Muscle layer of duodenum (tissue), 2 donors: ENCODE data around the gene SDF2L1.
"Not testable (repeated sequence)": the region's sequence is repeated elsewhere in the genome, so short reads cannot be mapped to it uniquely, and the experiment has no call there.

Experiments
- H3K27ac ChIP-seq: one replicate; pipeline ENCODE4 v1.7.0; 2013; ENCODE audit warnings: mild to moderate bottlenecking, low read length
- H3K27me3 ChIP-seq: one replicate; pipeline ENCODE4 v1.7.0; 2013; ENCODE audit warnings: low read depth, mild to moderate bottlenecking, control low read depth, low read length
- H3K36me3 ChIP-seq, 2 donors: one replicate each; pipeline ENCODE4 v1.7.0; 2013; ENCODE audit warnings: low read length in 2 of 2, control low read depth in 1 of 2, mild to moderate bottlenecking in 1 of 2; ENCODE audit not compliant: insufficient read depth in 2 of 2, control insufficient read depth in 1 of 2
- H3K4me1 ChIP-seq, 2 donors: one replicate each; pipeline ENCODE4 v1.7.0; 2013; ENCODE audit warnings: low read length in 2 of 2, mild to moderate bottlenecking in 2 of 2, control low read depth in 1 of 2, moderate library complexity in 1 of 2; ENCODE audit not compliant: insufficient read depth in 2 of 2, control insufficient read depth in 1 of 2
- H3K4me3 ChIP-seq, 2 donors: one replicate each; pipeline ENCODE4 v1.7.0; 2013; ENCODE audit warnings: low read length in 2 of 2, low read depth in 1 of 2, mild to moderate bottlenecking in 1 of 2
- H3K9me3 ChIP-seq, 2 donors: one replicate each; pipeline ENCODE4 v1.7.0; 2013; ENCODE audit warnings: low read length in 2 of 2, control low read depth in 1 of 2, mild to moderate bottlenecking in 1 of 2; ENCODE audit not compliant: control insufficient read depth in 1 of 2
- donor health status: healthy.

SDF2L1 gene

GRCh38 chr22:21684492-21685163, 42.5 kb downstream of the SDF2L1 start:
- H3K36me3 ChIP-seq = peaks cover 22 to 77% of the 10 kb centered on the region in 2 donors
- no peaks in the 10 kb centered on the region for H3K9me3 ChIP-seq
- no peak overlapping the region for H3K27ac ChIP-seq
- H3K4me3 ChIP-seq = no peak overlapping the region
- H3K4me1 ChIP-seq = no peaks in the 10 kb centered on the region
- no peaks in the 10 kb centered on the region for H3K27me3 ChIP-seq

GRCh38 chr22:21685164-21685513, 43.0 kb downstream of the SDF2L1 start:
- no peaks in the 10 kb centered on the region for H3K9me3 ChIP-seq
- no peaks in the 10 kb centered on the region for H3K4me1 ChIP-seq
- no peak overlapping the region for H3K27ac ChIP-seq
- peaks cover 22 to 80% of the 10 kb centered on the region in 2 donors for H3K36me3 ChIP-seq
- H3K27me3 ChIP-seq = no peaks in the 10 kb centered on the region
- no peak overlapping the region for H3K4me3 ChIP-seq

- Histone ChIP-seq H3K9me3 (no peaks in the 10 kb centered on the region), H3K4me3 (no peak overlapping the region), H3K27me3 (no peaks in the 10 kb centered on the region), H3K36me3 (peaks cover 22 to 76% of the 10 kb centered on the region in 2 donors), H3K4me1 (no peaks in the 10 kb centered on the region), H3K27ac (no peak overlapping the region)
These were observed 44.1 kb downstream of the SDF2L1 start for GRCh38 chr22:21686193-21686608.

DNA sequence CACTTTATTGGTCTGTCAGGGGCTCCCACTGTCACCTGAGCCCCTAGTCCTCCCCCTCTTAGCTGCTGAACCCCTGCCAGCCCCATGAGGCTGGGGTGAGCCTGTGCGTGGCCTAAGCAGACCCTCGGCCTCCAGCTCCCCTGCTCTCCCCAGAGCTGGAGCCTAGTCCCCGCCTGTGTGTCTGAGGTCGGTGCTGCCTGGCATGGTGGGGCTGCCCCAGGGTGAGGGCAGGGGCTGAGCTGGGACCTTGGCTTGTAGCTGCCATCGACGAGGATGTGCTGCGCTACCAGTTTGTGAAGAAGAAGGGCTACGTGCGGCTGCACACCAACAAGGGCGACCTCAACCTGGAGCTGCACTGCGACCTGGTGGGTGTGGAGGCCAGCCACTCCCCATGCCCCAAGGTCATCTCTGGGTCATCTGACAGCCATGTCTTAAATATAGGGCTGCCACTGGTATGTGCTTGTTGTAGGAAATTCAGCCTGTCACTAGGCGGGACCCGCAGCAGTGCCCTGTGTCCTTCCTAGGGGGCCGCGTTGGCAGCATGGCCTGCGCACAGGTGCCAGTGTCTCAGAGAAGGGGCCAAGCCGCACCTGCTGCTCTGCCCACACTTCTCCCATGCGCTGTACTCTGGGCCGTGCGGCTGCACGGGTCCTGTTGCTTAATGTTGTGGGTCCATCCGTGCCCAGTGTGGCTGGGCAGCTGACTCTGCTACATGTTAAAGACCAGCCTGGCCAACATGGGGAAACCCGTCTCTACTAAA, 44.7 kb downstream of the SDF2L1 start:
- no peaks in the 10 kb centered on the region for H3K9me3 ChIP-seq
- H3K36me3 ChIP-seq = peaks cover 22 to 74% of the 10 kb centered on the region in 2 donors
- H3K27ac ChIP-seq = no peak overlapping the region
- H3K4me1 ChIP-seq = no peaks in the 10 kb centered on the region
- H3K27me3 ChIP-seq = no peaks in the 10 kb centered on the region
- no peak overlapping the region for H3K4me3 ChIP-seq

DNA sequence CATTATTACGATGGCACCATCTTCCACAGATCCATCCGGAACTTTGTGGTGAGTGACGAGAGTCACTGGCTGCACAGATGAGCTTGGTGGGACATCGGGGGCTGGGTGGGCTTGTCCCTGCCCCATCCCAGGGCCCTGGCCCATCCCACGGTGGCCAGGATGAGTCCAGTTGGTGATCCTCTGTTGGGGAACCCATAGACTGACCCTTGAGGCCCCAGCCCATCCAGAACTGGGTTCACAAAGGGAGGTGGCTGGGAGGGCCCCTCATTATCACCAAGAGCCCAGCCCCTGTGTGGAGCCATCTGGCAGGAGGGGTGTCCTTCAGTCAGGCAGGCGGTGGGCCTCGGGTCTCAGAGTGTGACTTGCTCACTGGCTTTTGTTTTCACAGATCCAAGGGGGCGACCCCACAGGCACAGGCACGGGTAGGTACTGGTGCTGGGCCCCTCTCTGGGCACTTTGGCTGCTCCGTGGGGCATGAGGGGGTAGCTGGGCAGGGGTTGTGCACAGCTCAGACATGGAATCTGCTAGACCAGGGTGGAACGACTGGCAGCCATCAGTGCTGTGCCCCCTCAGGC, 45.7 kb downstream of the SDF2L1 start:
- H3K9me3 ChIP-seq = no peaks in the 10 kb centered on the region
- H3K36me3 ChIP-seq = peaks cover 14 to 66% of the 10 kb centered on the region in 2 donors
- H3K27ac ChIP-seq = no peak overlapping the region
- H3K27me3 ChIP-seq = no peaks in the 10 kb centered on the region
- H3K4me3 ChIP-seq = no peak overlapping the region
- no peaks in the 10 kb centered on the region for H3K4me1 ChIP-seq

DNA sequence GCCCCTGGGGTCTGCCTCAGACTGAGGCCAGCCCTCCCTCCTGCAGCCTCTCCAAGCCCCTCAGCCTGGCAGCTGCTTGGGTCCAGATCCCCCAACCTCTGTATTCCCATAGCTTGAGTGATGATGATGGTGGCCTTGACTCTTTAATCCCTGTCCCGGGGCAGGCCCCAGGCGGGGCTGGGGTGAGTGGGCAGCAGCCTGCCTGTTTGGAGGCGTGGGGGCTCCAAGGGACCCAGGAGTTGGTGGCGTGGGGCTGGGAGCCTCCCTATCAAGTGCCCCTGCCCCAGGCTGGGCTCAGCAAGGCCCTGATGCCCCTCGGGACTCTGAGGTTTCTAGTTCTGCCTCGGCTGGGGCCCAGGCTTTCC, 46.2 kb downstream of the SDF2L1 start:
- no peaks in the 10 kb centered on the region for H3K27me3 ChIP-seq
- no peaks in the 10 kb centered on the region for H3K4me1 ChIP-seq
- no peak overlapping the region for H3K27ac ChIP-seq
- no peaks in the 10 kb centered on the region for H3K9me3 ChIP-seq
- no peak overlapping the region for H3K4me3 ChIP-seq
- peaks cover 14 to 65% of the 10 kb centered on the region in 2 donors for H3K36me3 ChIP-seq

DNA sequence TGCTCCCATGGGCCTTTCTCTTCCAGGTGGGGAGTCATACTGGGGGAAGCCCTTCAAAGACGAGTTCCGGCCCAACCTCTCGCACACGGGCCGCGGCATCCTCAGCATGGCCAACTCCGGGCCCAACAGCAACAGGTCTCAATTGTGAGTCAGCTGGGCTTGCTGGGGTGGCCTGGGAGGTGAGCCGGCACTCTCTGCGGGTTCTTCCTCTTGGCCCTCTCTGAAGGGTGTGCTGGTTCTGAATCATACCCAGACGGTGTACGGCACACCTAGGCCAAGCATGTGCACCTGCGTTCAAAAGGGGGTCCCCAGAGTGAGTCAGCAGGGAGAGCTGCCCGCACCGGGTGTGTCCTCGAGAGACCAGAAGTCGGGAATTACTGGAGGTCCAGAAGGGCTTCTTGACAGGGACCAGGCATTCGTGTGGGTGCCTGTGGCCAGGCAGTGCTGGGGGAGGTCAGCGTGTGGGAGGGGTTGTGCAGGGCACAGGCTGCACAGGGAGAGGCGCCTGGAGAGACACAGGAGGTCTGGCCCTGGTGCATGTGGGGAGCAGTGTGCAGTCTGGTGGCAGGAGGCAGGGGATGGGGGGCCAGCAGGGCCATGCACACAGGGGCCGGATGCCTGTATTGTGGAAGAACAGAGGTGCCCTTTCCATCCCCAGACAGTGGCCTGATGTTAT, 46.7 kb downstream of the SDF2L1 start:
- no peak overlapping the region for H3K27ac ChIP-seq
- no peak overlapping the region for H3K4me3 ChIP-seq
- H3K4me1 ChIP-seq = no peaks in the 10 kb centered on the region
- no peaks in the 10 kb centered on the region for H3K9me3 ChIP-seq
- peaks cover 19 to 67% of the 10 kb centered on the region in 2 donors for H3K36me3 ChIP-seq
- H3K27me3 ChIP-seq = no peaks in the 10 kb centered on the region

- Histone ChIP-seq H3K36me3 (peaks cover 21 to 73% of the 10 kb centered on the region in 2 donors), H3K4me1 (no peaks in the 10 kb centered on the region), H3K4me3 (no peak overlapping the region), H3K9me3 (no peaks in the 10 kb centered on the region), H3K27ac (no peak overlapping the region), H3K27me3 (no peaks in the 10 kb centered on the region)
These were observed 48.3 kb downstream of the SDF2L1 start for GRCh38 chr22:21690401-21690801.

GRCh38 chr22:21691816-21692215, 49.7 kb downstream of the SDF2L1 start:
- Histone ChIP-seq H3K4me3 (no peak overlapping the region), H3K4me1 (no peaks in the 10 kb centered on the region), H3K27me3 (no peaks in the 10 kb centered on the region), H3K9me3 (no peaks in the 10 kb centered on the region), H3K27ac (no peak overlapping the region), H3K36me3 (peaks cover 29 to 72% of the 10 kb centered on the region in 2 donors)

GRCh38 chr22:21692856-21693255, 50.8 kb downstream of the SDF2L1 start:
- H3K36me3 ChIP-seq = peaks cover 29 to 72% of the 10 kb centered on the region in 2 donors
- not testable (repeated sequence) for H3K4me3 ChIP-seq, H3K4me1 ChIP-seq, H3K9me3 ChIP-seq, H3K27me3 ChIP-seq, H3K27ac ChIP-seq

- peaks cover 29 to 68% of the 10 kb centered on the region in 2 donors for H3K36me3 ChIP-seq
- peaks cover 0 to 2% of the 10 kb centered on the region in 2 donors for H3K4me1 ChIP-seq
These were observed 51.4 kb downstream of the SDF2L1 start for GRCh38 chr22:21693333-21693998.

More at GRCh38 chr22:21693333-21693998, 51.4 kb downstream of the SDF2L1 start:
- H3K27me3 ChIP-seq = no peaks in the 10 kb centered on the region
- H3K27ac ChIP-seq = no peak overlapping the region
- no peaks in the 10 kb centered on the region for H3K9me3 ChIP-seq
- H3K4me3 ChIP-seq = no peak overlapping the region
